IMR-90 (cell line): ENCODE measurements around the gene SETD3. TPM values are rescaled to one million over a fixed set of nuclear protein-coding genes. Genes with fewer than 3 reads are reported as not detected.

Experiments used
- ATAC-seq: fragments of 200-7000 bp; cut with Tn5 transposase; 2 replicates; pipeline ENCODE4 v1.9.1; 2020; ENCODE audit warnings: low read depth, mild to moderate bottlenecking, moderate library complexity
- BruUV-seq: library from RNA; stranded (reverse); fragments of 400-500 nt; replicated peaks from 2 replicates; lab custom pipeline; 2021; lab: Mats Ljungman, UMichigan
- CTCF ChIA-PET: fragments of 300-600 bp; formaldehyde crosslinking; extraction: SDS; loops from one replicate; lab custom pipeline; 2021; ENCODE audit warnings: antibody characterized with exemption; lab: Yijun Ruan, JAX
- POLR2A ChIA-PET: fragments of 300-600 bp; sonication (Branson Sonifier 250); formaldehyde crosslinking; loops from one replicate; lab custom pipeline; 2022; ENCODE audit warnings: antibody characterized with exemption; ENCODE audit not compliant: unreplicated experiment; lab: Charles Lee
- DNase-seq: peaks from one replicate; pipeline ENCODE4 v3.0.0; 2013
- H2AFZ ChIP-seq: replicated peaks from 2 replicates; pipeline ENCODE3; 2013; ENCODE audit warnings: low read length, mild to moderate bottlenecking; ENCODE audit not compliant: poor library complexity
- H2AK5ac ChIP-seq: 2 replicates; pipeline ENCODE4 v1.6.1; 2013; ENCODE audit warnings: low read depth, low read length, inconsistent platforms
- H2AK9ac ChIP-seq: replicated peaks from 2 replicates; pipeline ENCODE3; 2013; ENCODE audit warnings: mild to moderate bottlenecking, low read depth, low read length, moderate library complexity; ENCODE audit not compliant: poor library complexity
- H2BK120ac ChIP-seq: 2 replicates; pipeline ENCODE4 v1.6.1; 2013; ENCODE audit warnings: low read depth, low read length, inconsistent platforms
- H2BK15ac ChIP-seq: 3 replicates; pipeline ENCODE4 v1.6.1; 2013; ENCODE audit warnings: low read depth, low read length, inconsistent platforms
- H2BK20ac ChIP-seq: 2 replicates; pipeline ENCODE4 v1.6.1; 2013; ENCODE audit warnings: low read depth, mild to moderate bottlenecking, inconsistent platforms, low read length, moderate library complexity
- H2BK5ac ChIP-seq: 2 replicates; pipeline ENCODE4 v1.6.1; 2013; ENCODE audit warnings: mild to moderate bottlenecking, low read depth, low read length, inconsistent platforms; ENCODE audit not compliant: poor library complexity, severe bottlenecking
- H3K14ac ChIP-seq: replicated peaks from 2 replicates; pipeline ENCODE4 v1.6.1; 2013; ENCODE audit warnings: low read depth, low read length, inconsistent platforms
- H3K18ac ChIP-seq: 2 replicates; pipeline ENCODE4 v1.6.1; 2013; ENCODE audit warnings: low read depth, low read length, control low read depth
- H3K23ac ChIP-seq: 2 replicates; pipeline ENCODE4 v1.6.1; 2013; ENCODE audit warnings: low read depth, low read length, inconsistent platforms
- H3K27ac ChIP-seq: 2 replicates; pipeline ENCODE4 v1.5.1; 2013; ENCODE audit warnings: mild to moderate bottlenecking, control low read depth, low read length; ENCODE audit not compliant: insufficient read depth
- H3K27me3 ChIP-seq: 2 replicates; pipeline ENCODE4 v1.6.1; 2013; ENCODE audit warnings: low read length; ENCODE audit not compliant: control insufficient read depth, insufficient read depth
- H3K36me3 ChIP-seq: 2 replicates; pipeline ENCODE4 v1.6.1; 2013; ENCODE audit warnings: low read length, mixed read lengths; ENCODE audit not compliant: control insufficient read depth, insufficient read depth
- H3K4ac ChIP-seq: 2 replicates; pipeline ENCODE4 v1.6.1; 2013; ENCODE audit warnings: low read depth, low read length, inconsistent platforms
- H3K4me1 ChIP-seq: 2 replicates; pipeline ENCODE4 v1.6.1; 2013; ENCODE audit warnings: low read length, mixed read lengths; ENCODE audit not compliant: control insufficient read depth, insufficient read depth
- H3K4me2 ChIP-seq: 2 replicates; pipeline ENCODE4 v1.6.1; 2013; ENCODE audit warnings: low read depth, mild to moderate bottlenecking, control low read depth, low read length, moderate library complexity
- H3K4me3 ChIP-seq: 2 replicates; pipeline ENCODE4 v1.5.1; 2013; ENCODE audit warnings: low read depth, mild to moderate bottlenecking, control low read depth, low read length, moderate library complexity; ENCODE audit not compliant: insufficient read depth
- H3K56ac ChIP-seq: 2 replicates; pipeline ENCODE4 v1.6.1; 2013; ENCODE audit warnings: low read length, inconsistent platforms; ENCODE audit not compliant: insufficient read depth; ENCODE audit errors: extremely low read depth
- H3K79me1 ChIP-seq, 2 experiments: 2 replicates each; pipeline ENCODE4 v1.6.1; 2013; ENCODE audit warnings: low read length in 2 of 2, inconsistent platforms in 1 of 2, low read depth in 1 of 2
- H3K9ac ChIP-seq: 2 replicates; pipeline ENCODE4 v1.6.1; 2013; ENCODE audit warnings: low read depth, low read length, control low read depth
- H3K9me1 ChIP-seq: 2 replicates; pipeline ENCODE4 v1.6.1; 2013; ENCODE audit warnings: low read length, inconsistent platforms; ENCODE audit not compliant: insufficient read depth
- H3K9me3 ChIP-seq: 2 replicates; pipeline ENCODE4 v1.6.1; 2013; ENCODE audit warnings: low read length; ENCODE audit not compliant: control insufficient read depth, insufficient read depth
- H4K20me1 ChIP-seq: 2 replicates; pipeline ENCODE4 v1.6.1; 2013; ENCODE audit warnings: low read length, inconsistent platforms; ENCODE audit not compliant: insufficient read depth
- H4K5ac ChIP-seq: 2 replicates; pipeline ENCODE4 v1.6.1; 2013; ENCODE audit warnings: mild to moderate bottlenecking, low read depth, low read length, control low read depth
- H4K8ac ChIP-seq, 2 experiments: 2 replicates each; pipeline ENCODE4 v1.6.1; 2013; ENCODE audit warnings: low read depth in 2 of 2, low read length in 2 of 2, control low read depth in 1 of 2, inconsistent platforms in 1 of 2
- H4K91ac ChIP-seq: 2 replicates; pipeline ENCODE4 v1.6.1; 2013; ENCODE audit warnings: low read depth, low read length, inconsistent platforms; ENCODE audit not compliant: insufficient read depth
- BHLHE40 ChIP-seq: fragments of 150-350 bp; IDR thresholded peaks from 2 replicates; pipeline ENCODE4 v1.6.1; 2016; ENCODE audit warnings: mild to moderate bottlenecking, low read depth, low read length
- CEBPB ChIP-seq: IDR thresholded peaks from 2 replicates; pipeline ENCODE4 v1.6.1; 2012; ENCODE audit warnings: low read depth, low read length, improper control_type of control experiment
- WGBS, 2 experiments: methylation state at CpG; one replicate each; pipeline versions ENCODE4 v1.1.5 to v1.1.7; 2013; ENCODE audit warnings: missing lambda C conversion rate in 2 of 2; ENCODE audit not compliant: insufficient read length in 1 of 2; ENCODE audit errors: extremely low coverage in 2 of 2; 5-methylcytosine and 5-hydroxymethylcytosine counted together
- dilution Hi-C: fragments of 300-500 bp; cut with HindIII; formaldehyde crosslinking; loops from one replicate; pipeline ENCODE4 v1.14.3; 2018; ENCODE audit warnings: low sequenced_read_pairs; ENCODE audit not compliant: unreplicated experiment
- in situ Hi-C: fragments of 300-500 bp; cut with MboI; formaldehyde crosslinking; loops from 3 replicates; pipeline ENCODE4 v1.14.3; 2019; ENCODE audit warnings: low sequenced_read_pairs, inconsistent platforms, mixed read lengths
- intact Hi-C: fragments of 100-400 bp; cut with micrococcal nuclease; formaldehyde crosslinking; loops from 2 replicates; pipeline ENCODE4 v1.10.0; 2022
- polyA plus RNA-seq, 3 experiments: library from polyadenylated mRNA; depleted of rRNA; stranded (reverse); fragments of >200 nt; gene quantifications; 2 replicates each; pipeline ENCODE4 v1.2.3, GENCODE V29; 2012; ENCODE audit warnings: low replicate concordance in 1 of 3
- total RNA-seq: library from RNA; depleted of rRNA; stranded (reverse); fragments of >200 nt; gene quantifications from 2 replicates; pipeline ENCODE4 v1.2.3, GENCODE V29; 2012

The SETD3 gene
- total and polyA plus RNA-seq, 2 of the 4 experiments (the other 2 are of a cell fraction), result 18.8 to 31.9 TPM

DNA sequence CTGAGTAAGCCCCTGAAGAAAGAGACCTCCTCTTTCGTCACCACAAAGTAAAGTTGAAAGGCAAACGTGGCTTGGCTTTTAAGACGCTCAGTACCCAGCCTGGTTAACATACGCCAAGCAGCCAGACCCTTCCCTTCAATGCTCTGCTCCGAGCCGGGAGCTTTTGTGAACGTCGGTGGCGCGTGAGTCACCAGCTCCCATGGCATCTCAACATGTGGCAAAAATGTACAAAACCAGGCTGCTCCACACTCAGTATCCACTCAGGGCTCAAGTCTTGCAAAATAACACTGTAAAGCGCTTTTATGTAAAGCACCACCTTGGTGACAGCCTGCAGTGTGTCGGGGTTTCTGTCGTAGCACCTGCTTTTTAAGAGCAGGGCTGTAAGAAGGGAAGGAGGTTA is 89.0 kb downstream of the SETD3 start:
- dilution Hi-C loops, result no loop called here
- H2BK120ac ChIP-seq, result no peak overlapping the region
- no peak overlapping the region for H3K14ac ChIP-seq
- no peaks in the 10 kb centered on the region for H3K9me1 ChIP-seq
- peak; percentile 44 for DNase-seq
- H3K23ac ChIP-seq, result no peak overlapping the region
- H3K18ac ChIP-seq, result no peak overlapping the region
- H3K27ac ChIP-seq, result no peak overlapping the region
- WGBS, 2 experiments, result 54% methylated on average over 10 of the region's 13 CpGs; no CpG with 5 or more reads in 1 of the 2 experiments
- H4K8ac ChIP-seq, result no peak overlapping the region
- no peak overlapping the region for H4K91ac ChIP-seq
- H4K5ac ChIP-seq, result no peak overlapping the region
- H3K4me3 ChIP-seq, result no peak overlapping the region
- no TSS peak for BruUV-seq
- no peak overlapping the region for H3K9ac ChIP-seq
- H3K36me3 ChIP-seq, result no peaks in the 10 kb centered on the region; the same call in 1 of the 2 replicates
- in situ Hi-C loops, result no loop called here
- no peaks in the 10 kb centered on the region for H3K9me3 ChIP-seq
- H2BK5ac ChIP-seq, result no peak overlapping the region
- CTCF ChIA-PET, result no interaction called here
- no peaks in the 10 kb centered on the region for H4K20me1 ChIP-seq
- no peak overlapping the region for H2AFZ ChIP-seq
- no peak overlapping the region for H3K4me2 ChIP-seq
- POLR2A ChIA-PET, result no interaction called here
- TF ChIP-seq BHLHE40 (no peak), CEBPB (0 out of 2 replicates have a peak, but pooled peaks have one; percentile 32)
- no peaks in the 10 kb centered on the region for H3K79me1 ChIP-seq
- H3K4me1 ChIP-seq, result peaks cover 2% of the 10 kb centered on the region; the same call in 1 of the 2 replicates
- no peak overlapping the region for H2AK9ac ChIP-seq
- H2BK20ac ChIP-seq, result no peak overlapping the region
- intact Hi-C loops, result loop anchor here (5.0 kb wide), 1 partner anchor 236 kb away; no protein-coding TSS in a partner anchor
- peak; percentile 35 for ATAC-seq
- H2BK15ac ChIP-seq, result no peak overlapping the region
- peaks cover 3% of the 10 kb centered on the region; the same call in 1 of the 2 replicates for H3K27me3 ChIP-seq
- H2AK5ac ChIP-seq, result no peak overlapping the region; the same call in 1 of the 2 replicates
- H3K56ac ChIP-seq, result no peak overlapping the region
- H3K4ac ChIP-seq, result no peak overlapping the region
